IMR-90 (cell line): Measurements from ENCODE around the gene FGG. TPM values are rescaled to one million over a fixed set of nuclear protein-coding genes. Genes with fewer than 3 reads are reported as not detected.

ENCODE experiments used
- ATAC-seq: fragments of 200-7000 bp; cut with Tn5 transposase; 2 replicates; pipeline ENCODE4 v1.9.1; 2020; ENCODE audit warnings: low read depth, mild to moderate bottlenecking, moderate library complexity
- BruUV-seq: library from RNA; stranded (reverse); fragments of 400-500 nt; replicated peaks from 2 replicates; lab custom pipeline; 2021; lab: Mats Ljungman, UMichigan
- CTCF ChIA-PET: fragments of 300-600 bp; formaldehyde crosslinking; extraction: SDS; loops from one replicate; lab custom pipeline; 2021; ENCODE audit warnings: antibody characterized with exemption; lab: Yijun Ruan, JAX
- POLR2A ChIA-PET: fragments of 300-600 bp; sonication (Branson Sonifier 250); formaldehyde crosslinking; loops from one replicate; lab custom pipeline; 2022; ENCODE audit warnings: antibody characterized with exemption; ENCODE audit not compliant: unreplicated experiment; lab: Charles Lee
- DNase-seq: peaks from one replicate; pipeline ENCODE4 v3.0.0; 2013
- H2AFZ ChIP-seq: replicated peaks from 2 replicates; pipeline ENCODE3; 2013; ENCODE audit warnings: low read length, mild to moderate bottlenecking; ENCODE audit not compliant: poor library complexity
- H2AK5ac ChIP-seq: 2 replicates; pipeline ENCODE4 v1.6.1; 2013; ENCODE audit warnings: low read depth, low read length, inconsistent platforms
- H2AK9ac ChIP-seq: replicated peaks from 2 replicates; pipeline ENCODE3; 2013; ENCODE audit warnings: mild to moderate bottlenecking, low read depth, low read length, moderate library complexity; ENCODE audit not compliant: poor library complexity
- H2BK120ac ChIP-seq: 2 replicates; pipeline ENCODE4 v1.6.1; 2013; ENCODE audit warnings: low read depth, low read length, inconsistent platforms
- H2BK15ac ChIP-seq: 3 replicates; pipeline ENCODE4 v1.6.1; 2013; ENCODE audit warnings: low read depth, low read length, inconsistent platforms
- H2BK20ac ChIP-seq: 2 replicates; pipeline ENCODE4 v1.6.1; 2013; ENCODE audit warnings: low read depth, mild to moderate bottlenecking, inconsistent platforms, low read length, moderate library complexity
- H2BK5ac ChIP-seq: 2 replicates; pipeline ENCODE4 v1.6.1; 2013; ENCODE audit warnings: mild to moderate bottlenecking, low read depth, low read length, inconsistent platforms; ENCODE audit not compliant: poor library complexity, severe bottlenecking
- H3K14ac ChIP-seq: replicated peaks from 2 replicates; pipeline ENCODE4 v1.6.1; 2013; ENCODE audit warnings: low read depth, low read length, inconsistent platforms
- H3K18ac ChIP-seq: 2 replicates; pipeline ENCODE4 v1.6.1; 2013; ENCODE audit warnings: low read depth, low read length, control low read depth
- H3K23ac ChIP-seq: 2 replicates; pipeline ENCODE4 v1.6.1; 2013; ENCODE audit warnings: low read depth, low read length, inconsistent platforms
- H3K27ac ChIP-seq: 2 replicates; pipeline ENCODE4 v1.5.1; 2013; ENCODE audit warnings: mild to moderate bottlenecking, control low read depth, low read length; ENCODE audit not compliant: insufficient read depth
- H3K27me3 ChIP-seq: 2 replicates; pipeline ENCODE4 v1.6.1; 2013; ENCODE audit warnings: low read length; ENCODE audit not compliant: control insufficient read depth, insufficient read depth
- H3K36me3 ChIP-seq: 2 replicates; pipeline ENCODE4 v1.6.1; 2013; ENCODE audit warnings: low read length, mixed read lengths; ENCODE audit not compliant: control insufficient read depth, insufficient read depth
- H3K4ac ChIP-seq: 2 replicates; pipeline ENCODE4 v1.6.1; 2013; ENCODE audit warnings: low read depth, low read length, inconsistent platforms
- H3K4me1 ChIP-seq: 2 replicates; pipeline ENCODE4 v1.6.1; 2013; ENCODE audit warnings: low read length, mixed read lengths; ENCODE audit not compliant: control insufficient read depth, insufficient read depth
- H3K4me2 ChIP-seq: 2 replicates; pipeline ENCODE4 v1.6.1; 2013; ENCODE audit warnings: low read depth, mild to moderate bottlenecking, control low read depth, low read length, moderate library complexity
- H3K4me3 ChIP-seq: 2 replicates; pipeline ENCODE4 v1.5.1; 2013; ENCODE audit warnings: low read depth, mild to moderate bottlenecking, control low read depth, low read length, moderate library complexity; ENCODE audit not compliant: insufficient read depth
- H3K56ac ChIP-seq: 2 replicates; pipeline ENCODE4 v1.6.1; 2013; ENCODE audit warnings: low read length, inconsistent platforms; ENCODE audit not compliant: insufficient read depth; ENCODE audit errors: extremely low read depth
- H3K79me1 ChIP-seq, 2 experiments: 2 replicates each; pipeline ENCODE4 v1.6.1; 2013; ENCODE audit warnings: low read length in 2 of 2, inconsistent platforms in 1 of 2, low read depth in 1 of 2
- H3K9ac ChIP-seq: 2 replicates; pipeline ENCODE4 v1.6.1; 2013; ENCODE audit warnings: low read depth, low read length, control low read depth
- H3K9me1 ChIP-seq: 2 replicates; pipeline ENCODE4 v1.6.1; 2013; ENCODE audit warnings: low read length, inconsistent platforms; ENCODE audit not compliant: insufficient read depth
- H3K9me3 ChIP-seq: 2 replicates; pipeline ENCODE4 v1.6.1; 2013; ENCODE audit warnings: low read length; ENCODE audit not compliant: control insufficient read depth, insufficient read depth
- H4K20me1 ChIP-seq: 2 replicates; pipeline ENCODE4 v1.6.1; 2013; ENCODE audit warnings: low read length, inconsistent platforms; ENCODE audit not compliant: insufficient read depth
- H4K5ac ChIP-seq: 2 replicates; pipeline ENCODE4 v1.6.1; 2013; ENCODE audit warnings: mild to moderate bottlenecking, low read depth, low read length, control low read depth
- H4K8ac ChIP-seq, 2 experiments: 2 replicates each; pipeline ENCODE4 v1.6.1; 2013; ENCODE audit warnings: low read depth in 2 of 2, low read length in 2 of 2, control low read depth in 1 of 2, inconsistent platforms in 1 of 2
- H4K91ac ChIP-seq: 2 replicates; pipeline ENCODE4 v1.6.1; 2013; ENCODE audit warnings: low read depth, low read length, inconsistent platforms; ENCODE audit not compliant: insufficient read depth
- BHLHE40 ChIP-seq: fragments of 150-350 bp; IDR thresholded peaks from 2 replicates; pipeline ENCODE4 v1.6.1; 2016; ENCODE audit warnings: mild to moderate bottlenecking, low read depth, low read length
- CTCF ChIP-seq: conservative IDR thresholded peaks from 2 replicates; pipeline ENCODE4 v1.5.1; 2012; ENCODE audit warnings: mild to moderate bottlenecking, low read depth, low read length, improper control_type of control experiment
- ELK1 ChIP-seq: fragments of 150-350 bp; IDR thresholded peaks from 2 replicates; pipeline ENCODE4 v1.6.1; 2016; ENCODE audit warnings: low read depth, mild to moderate bottlenecking, low read length, moderate library complexity, borderline replicate concordance
- FOS ChIP-seq: fragments of 150-350 bp; IDR thresholded peaks from 2 replicates; pipeline ENCODE4 v1.6.1; 2016; ENCODE audit warnings: low read depth, low read length
- NFE2L2 ChIP-seq: fragments of 150-350 bp; IDR thresholded peaks from 2 replicates; pipeline ENCODE4 v1.6.1; 2016; ENCODE audit warnings: low read depth, mild to moderate bottlenecking, low read length
- RAD21 ChIP-seq: IDR thresholded peaks from 2 replicates; pipeline ENCODE4 v1.6.1; 2012; ENCODE audit warnings: low read length, improper control_type of control experiment
- RCOR1 ChIP-seq: IDR thresholded peaks from 2 replicates; pipeline ENCODE4 v1.6.1; 2012; ENCODE audit warnings: mild to moderate bottlenecking, low read length, improper control_type of control experiment; ENCODE audit not compliant: insufficient replicate concordance
- SMC3 ChIP-seq: fragments of 150-350 bp; IDR thresholded peaks from 2 replicates; pipeline ENCODE4 v1.6.1; 2016; ENCODE audit warnings: low read depth, mild to moderate bottlenecking, antibody characterized with exemption, low read length, moderate library complexity
- USF2 ChIP-seq: fragments of 150-350 bp; IDR thresholded peaks from 2 replicates; pipeline ENCODE4 v1.6.1; 2017; ENCODE audit warnings: mild to moderate bottlenecking, antibody characterized with exemption, low read length, low read depth
- WGBS, 2 experiments: methylation state at CpG; one replicate each; pipeline versions ENCODE4 v1.1.5 to v1.1.7; 2013; ENCODE audit warnings: missing lambda C conversion rate in 2 of 2; ENCODE audit not compliant: insufficient read length in 1 of 2; ENCODE audit errors: extremely low coverage in 2 of 2; 5-methylcytosine and 5-hydroxymethylcytosine counted together
- dilution Hi-C: fragments of 300-500 bp; cut with HindIII; formaldehyde crosslinking; loops from one replicate; pipeline ENCODE4 v1.14.3; 2018; ENCODE audit warnings: low sequenced_read_pairs; ENCODE audit not compliant: unreplicated experiment
- in situ Hi-C: fragments of 300-500 bp; cut with MboI; formaldehyde crosslinking; loops from 3 replicates; pipeline ENCODE4 v1.14.3; 2019; ENCODE audit warnings: low sequenced_read_pairs, inconsistent platforms, mixed read lengths
- intact Hi-C: fragments of 100-400 bp; cut with micrococcal nuclease; formaldehyde crosslinking; loops from 2 replicates; pipeline ENCODE4 v1.10.0; 2022
- polyA plus RNA-seq, 3 experiments: library from polyadenylated mRNA; depleted of rRNA; stranded (reverse); fragments of >200 nt; gene quantifications; 2 replicates each; pipeline ENCODE4 v1.2.3, GENCODE V29; 2012; ENCODE audit warnings: low replicate concordance in 1 of 3
- total RNA-seq: library from RNA; depleted of rRNA; stranded (reverse); fragments of >200 nt; gene quantifications from 2 replicates; pipeline ENCODE4 v1.2.3, GENCODE V29; 2012

FGG gene
- total and polyA plus RNA-seq, 2 of the 4 experiments (the other 2 are of a cell fraction): not detected

- Histone ChIP-seq H3K56ac (no peak overlapping the region), H4K8ac (no peak overlapping the region), H3K14ac (no peak overlapping the region), H2BK5ac (no peak overlapping the region), H3K79me1 (no peaks in the 10 kb centered on the region), H4K20me1 (no peaks in the 10 kb centered on the region), H4K91ac (no peak overlapping the region), H3K27ac (no peak overlapping the region), H2BK120ac (no peak overlapping the region), H4K5ac (no peak overlapping the region), H2AK9ac (no peak overlapping the region), H3K9me1 (no peaks in the 10 kb centered on the region), H3K4me1 (no peaks in the 10 kb centered on the region), H2BK20ac (no peak overlapping the region), H2AK5ac (no peak overlapping the region), H2AFZ (no peak overlapping the region), H3K4me3 (no peak overlapping the region), H3K27me3 (no peaks in the 10 kb centered on the region), H3K36me3 (no peaks in the 10 kb centered on the region), H2BK15ac (no peak overlapping the region), H3K18ac (no peak overlapping the region), H3K4me2 (no peak overlapping the region), H3K4ac (no peak overlapping the region), H3K9ac (no peak overlapping the region), H3K9me3 (no peaks in the 10 kb centered on the region), H3K23ac (no peak overlapping the region)
- intact Hi-C loops: loop anchor here (1.0 kb wide), 2 partner anchors 60 to 67 kb away; no protein-coding TSS in a partner anchor
- ATAC-seq: peak; percentile 79
- in situ Hi-C loops: loop anchor here (5.0 kb wide), 1 partner anchor 67 kb away; the partner anchor contains the start of gene PLRG1
- no CpG with 5 or more reads among the region's 4 CpGs for WGBS, 2 experiments
- ChIA-PET POLR2A (interaction anchor here (0.6 kb wide), 2 partner anchors 8 to 121 kb away, joined by 4 to 8 read pairs; no protein-coding TSS in a partner anchor), CTCF (interaction anchor here (1.0 to 2.5 kb wide), 11 partner anchors 9 to 69 kb away, joined by 3 to 21 read pairs (median 5); partner anchors contain the start of genes FGB and PLRG1)
- BruUV-seq: no TSS peak
- peak; percentile 30 for DNase-seq
- peak; percentile 56 for TF ChIP-seq RAD21
- TF ChIP-seq ELK1: no peak
- no peak for TF ChIP-seq RCOR1
- peak; percentile 68 for TF ChIP-seq CTCF
- no peak for TF ChIP-seq BHLHE40
- TF ChIP-seq FOS: no peak
- TF ChIP-seq SMC3: peak; percentile 62
- no peak for TF ChIP-seq NFE2L2
- no peak for TF ChIP-seq USF2
- dilution Hi-C loops: no loop called here
These were observed 6.4 kb upstream of the FGG start for GRCh38 chr4:154618708-154619315.
